Lower leg skin (tissue), 4 donors: Measurements from ENCODE around the gene SCMH1. TPM values are rescaled to one million over a fixed set of nuclear protein-coding genes. Genes with fewer than 3 reads are reported as not detected.

Experiments
- DNase-seq, 2 donors: peaks; one replicate each; pipeline ENCODE4 v3.0.0-alpha.2; 2019; ENCODE audit warnings: low spot score in 2 of 2
- H3K4me3 ChIP-seq: fragments of 200-600 bp; sonication (generic); 2 replicates; pipeline ENCODE4 v1.5.1; 2017; ENCODE audit warnings: mild to moderate bottlenecking, low read depth; ENCODE audit not compliant: poor library complexity, severe bottlenecking
- POLR2A ChIP-seq, 2 donors: fragments of 450-650 bp; IDR thresholded peaks; one replicate each; pipeline ENCODE4 v1.6.1; 2016 to 2017; ENCODE audit warnings: antibody characterized with exemption in 2 of 2, mild to moderate bottlenecking in 1 of 2, moderate library complexity in 1 of 2
- WGBS, 2 donors: methylation state at CpG; one replicate each; pipeline ENCODE4 v1.1.5; 2018; 5-methylcytosine and 5-hydroxymethylcytosine counted together
- intact Hi-C: fragments of 100-400 bp; cut with DNase I; formaldehyde crosslinking; loops from one replicate; pipeline ENCODE4 v1.15.0; 2023; ENCODE audit warnings: low total_unique reads
- total RNA-seq, 4 donors: library from RNA; depleted of rRNA; stranded (reverse); fragments of >200 nt; gene quantifications; one replicate each; pipeline ENCODE4 v1.1.0, GENCODE V29; 2016
- TF ChIP-seq, protein P1 (sequence below), 3 donors: fragments of 450-650 bp; IDR thresholded peaks; one replicate each; pipeline ENCODE4 v1.5.1; 2016; ENCODE audit warnings: antibody characterized with exemption in 3 of 3, mild to moderate bottlenecking in 3 of 3, moderate library complexity in 2 of 3

Gene SCMH1
- total RNA-seq, 4 donors from 2014 or later = 8.9 to 30.9 (median 21.8) TPM

DNA sequence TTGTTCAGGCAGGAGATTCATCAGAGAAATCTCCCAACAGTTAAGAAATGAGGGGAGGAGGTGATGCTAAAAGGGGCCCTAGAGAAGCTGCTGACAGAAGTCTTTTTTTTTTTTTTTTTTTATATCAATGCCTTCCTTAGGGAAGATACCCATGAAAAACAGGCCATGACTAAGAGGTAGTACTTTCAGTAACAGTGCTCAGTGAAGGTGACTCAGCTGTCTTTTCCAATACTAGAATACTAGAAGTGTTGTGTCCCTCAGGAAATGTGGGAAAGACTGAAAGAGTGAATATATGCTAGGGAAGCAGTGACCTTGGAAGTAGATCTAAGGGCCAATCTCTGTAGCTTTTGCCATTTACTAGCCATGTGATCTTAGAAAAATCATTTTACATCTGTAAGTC, 168.1 kb downstream of the SCMH1 start:
- DNase-seq = no peak
- no peak overlapping the region for H3K4me3 ChIP-seq
- intact Hi-C loops = no loop called here
- no peak for TF ChIP-seq POLR2A (IDR thresholded peaks at IDR 0.05)
- TF ChIP-seq, protein P1, sequence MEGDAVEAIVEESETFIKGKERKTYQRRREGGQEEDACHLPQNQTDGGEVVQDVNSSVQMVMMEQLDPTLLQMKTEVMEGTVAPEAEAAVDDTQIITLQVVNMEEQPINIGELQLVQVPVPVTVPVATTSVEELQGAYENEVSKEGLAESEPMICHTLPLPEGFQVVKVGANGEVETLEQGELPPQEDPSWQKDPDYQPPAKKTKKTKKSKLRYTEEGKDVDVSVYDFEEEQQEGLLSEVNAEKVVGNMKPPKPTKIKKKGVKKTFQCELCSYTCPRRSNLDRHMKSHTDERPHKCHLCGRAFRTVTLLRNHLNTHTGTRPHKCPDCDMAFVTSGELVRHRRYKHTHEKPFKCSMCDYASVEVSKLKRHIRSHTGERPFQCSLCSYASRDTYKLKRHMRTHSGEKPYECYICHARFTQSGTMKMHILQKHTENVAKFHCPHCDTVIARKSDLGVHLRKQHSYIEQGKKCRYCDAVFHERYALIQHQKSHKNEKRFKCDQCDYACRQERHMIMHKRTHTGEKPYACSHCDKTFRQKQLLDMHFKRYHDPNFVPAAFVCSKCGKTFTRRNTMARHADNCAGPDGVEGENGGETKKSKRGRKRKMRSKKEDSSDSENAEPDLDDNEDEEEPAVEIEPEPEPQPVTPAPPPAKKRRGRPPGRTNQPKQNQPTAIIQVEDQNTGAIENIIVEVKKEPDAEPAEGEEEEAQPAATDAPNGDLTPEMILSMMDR (IDR thresholded peaks at IDR 0.05) = no peak

DNA sequence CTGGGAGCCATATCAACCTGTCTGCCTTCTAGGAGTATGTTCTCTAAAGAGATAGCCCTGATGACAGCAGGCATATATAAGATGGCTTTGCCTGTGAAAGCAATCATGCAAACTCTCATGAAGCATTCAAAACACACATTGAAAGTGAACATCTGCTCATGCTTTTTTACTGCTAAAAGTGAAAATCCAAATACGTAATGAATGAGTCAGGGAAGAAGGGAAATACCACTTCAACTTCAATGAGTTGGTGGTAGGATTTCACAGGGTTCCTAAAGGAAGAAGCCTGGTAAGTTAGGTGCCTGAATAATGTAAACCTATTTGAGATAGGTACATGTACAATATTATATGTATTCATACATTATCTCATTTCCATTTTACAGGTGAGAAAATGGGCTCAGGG, 170.1 kb downstream of the SCMH1 start:
- WGBS, 2 donors = 90 to 100% methylated on average over 1 of the region's 1 CpG
- H3K4me3 ChIP-seq = no peak overlapping the region
- no peak for TF ChIP-seq POLR2A (IDR thresholded peaks at IDR 0.05)
- TF ChIP-seq, protein P1 (IDR thresholded peaks at IDR 0.05) = no peak
- intact Hi-C loops = no loop called here
- DNase-seq = no peak

DNA sequence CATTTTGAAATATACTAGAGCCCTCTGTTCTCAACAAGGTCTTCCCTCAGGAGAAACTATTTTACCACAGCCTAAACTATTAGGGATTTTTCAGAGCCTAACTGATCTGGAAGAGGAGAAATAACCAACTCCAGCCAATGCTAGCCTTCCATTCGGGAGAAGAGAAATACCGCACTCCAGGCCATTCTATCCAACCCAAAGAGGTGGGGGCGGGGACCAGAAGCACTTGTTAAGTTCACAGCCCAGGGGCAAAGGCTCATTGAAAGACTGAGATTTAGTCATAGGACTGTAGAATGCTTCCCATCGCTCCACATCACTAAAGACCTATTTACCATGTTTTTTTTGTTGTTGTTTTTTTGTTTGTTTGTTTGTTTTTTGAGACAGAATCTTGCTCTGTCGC, 185.2 kb downstream of the SCMH1 start:
- no peak for TF ChIP-seq POLR2A (IDR thresholded peaks at IDR 0.05)
- TF ChIP-seq, protein P1 (IDR thresholded peaks at IDR 0.05) = no peak
- 93% methylated on average over 5 of the region's 5 CpGs for WGBS, 2 donors
- DNase-seq = no peak
- intact Hi-C loops = no loop called here
- no peak overlapping the region for H3K4me3 ChIP-seq

DNA sequence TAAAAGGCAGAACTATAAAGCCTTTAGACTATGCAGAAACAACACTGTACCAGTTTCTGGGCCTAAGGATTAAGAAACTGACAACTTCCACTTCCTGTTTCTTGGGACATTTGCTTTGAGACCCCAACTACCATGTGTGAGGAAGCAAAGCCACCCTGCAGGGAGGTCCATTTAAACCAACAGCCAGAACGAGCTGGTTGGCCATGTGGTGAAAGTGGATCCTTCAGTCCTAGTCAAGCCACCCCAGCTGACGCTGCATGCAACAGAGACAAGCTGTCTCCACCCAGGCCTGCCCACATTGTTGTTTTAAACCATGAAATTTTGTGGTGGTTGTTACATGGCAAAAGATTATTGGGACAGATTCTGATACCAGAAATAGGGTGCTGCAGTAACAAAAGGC, 188.8 kb downstream of the SCMH1 start:
- DNase-seq = no peak
- no peak for TF ChIP-seq POLR2A (IDR thresholded peaks at IDR 0.05)
- TF ChIP-seq, protein P1 (IDR thresholded peaks at IDR 0.05) = no peak

DNA sequence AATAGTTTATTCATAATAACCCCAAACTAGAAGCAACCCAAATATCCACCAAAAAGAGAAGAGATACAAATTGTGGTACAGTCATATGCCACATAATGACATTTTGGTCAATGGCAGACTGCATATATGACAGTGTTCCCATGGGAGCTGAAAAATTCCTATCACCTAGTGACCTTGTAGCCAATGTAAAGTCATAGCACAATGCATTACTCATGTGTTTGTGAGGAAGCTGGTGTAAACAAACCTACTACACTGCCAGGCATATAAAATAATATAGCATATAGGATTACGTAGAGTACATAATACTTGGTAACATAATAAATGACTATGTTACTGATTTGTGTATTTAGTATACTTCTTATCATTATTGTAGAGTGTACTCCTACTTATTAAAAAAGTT, 191.1 kb downstream of the SCMH1 start:
- TF ChIP-seq, protein P1 (IDR thresholded peaks at IDR 0.05) = no peak
- TF ChIP-seq POLR2A (IDR thresholded peaks at IDR 0.05) = no peak
- no peak for DNase-seq
- 89 to 98% methylated on average over 1 of the region's 1 CpG for WGBS, 2 donors
- H3K4me3 ChIP-seq = no peak overlapping the region
- intact Hi-C loops = no loop called here

More for the DNA sequence above, 188.8 kb downstream of the SCMH1 start:
- no peak overlapping the region for H3K4me3 ChIP-seq
- intact Hi-C loops = no loop called here
- 72 to 81% methylated on average over 2 of the region's 2 CpGs for WGBS, 2 donors

DNA sequence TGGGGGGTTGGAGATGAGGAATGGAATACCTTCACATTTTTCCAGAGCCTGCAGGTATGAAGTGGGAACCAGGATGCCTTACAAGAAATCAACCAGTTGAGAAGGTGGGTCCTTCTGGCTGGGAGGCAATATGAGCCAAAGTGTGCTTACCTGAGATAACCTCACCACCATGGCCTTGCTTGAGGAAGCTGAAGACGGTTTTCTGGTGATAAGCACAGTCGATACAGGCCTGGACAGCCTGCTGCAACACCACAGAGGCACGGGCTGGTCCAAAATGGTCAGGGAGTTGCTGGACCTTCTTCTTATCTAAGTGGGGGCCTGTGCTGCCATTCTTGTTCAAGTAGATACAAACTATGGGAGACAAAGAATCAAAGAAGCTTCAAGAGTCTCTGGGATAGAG, 193.6 kb downstream of the SCMH1 start:
- 91% methylated on average over 3 of the region's 3 CpGs for WGBS, 2 donors
- DNase-seq = no peak
- no peak overlapping the region for H3K4me3 ChIP-seq
- TF ChIP-seq, protein P1 (IDR thresholded peaks at IDR 0.05) = no peak
- no peak for TF ChIP-seq POLR2A (IDR thresholded peaks at IDR 0.05)
- intact Hi-C loops = no loop called here
